A673 (cell line): ENCODE results near the gene RNF10.

Experiments used
- EZH2 ChIP-seq: fragments of 200-600 bp; sonication (generic); IDR thresholded peaks from 2 replicates; pipeline ENCODE4 v1.6.1; 2017; ENCODE audit warnings: borderline replicate concordance, low read depth, mild to moderate bottlenecking, mixed read lengths, antibody characterized with exemption, low read length; ENCODE audit not compliant: poor library complexity, severe bottlenecking
- TF ChIP-seq, protein P1 (sequence below): fragments of 300-800, 200-600 bp; sonication (generic); conservative IDR thresholded peaks from 2 replicates; pipeline ENCODE4 v1.5.1; 2017; ENCODE audit warnings: low read depth, mild to moderate bottlenecking, antibody characterized with exemption, low read length, moderate library complexity, mixed read lengths

GRCh38 chr12:120495186-120495730 lies 38.9 kb upstream of the RNF10 start:
- TF ChIP-seq EZH2: no peak
- TF ChIP-seq, protein P1, sequence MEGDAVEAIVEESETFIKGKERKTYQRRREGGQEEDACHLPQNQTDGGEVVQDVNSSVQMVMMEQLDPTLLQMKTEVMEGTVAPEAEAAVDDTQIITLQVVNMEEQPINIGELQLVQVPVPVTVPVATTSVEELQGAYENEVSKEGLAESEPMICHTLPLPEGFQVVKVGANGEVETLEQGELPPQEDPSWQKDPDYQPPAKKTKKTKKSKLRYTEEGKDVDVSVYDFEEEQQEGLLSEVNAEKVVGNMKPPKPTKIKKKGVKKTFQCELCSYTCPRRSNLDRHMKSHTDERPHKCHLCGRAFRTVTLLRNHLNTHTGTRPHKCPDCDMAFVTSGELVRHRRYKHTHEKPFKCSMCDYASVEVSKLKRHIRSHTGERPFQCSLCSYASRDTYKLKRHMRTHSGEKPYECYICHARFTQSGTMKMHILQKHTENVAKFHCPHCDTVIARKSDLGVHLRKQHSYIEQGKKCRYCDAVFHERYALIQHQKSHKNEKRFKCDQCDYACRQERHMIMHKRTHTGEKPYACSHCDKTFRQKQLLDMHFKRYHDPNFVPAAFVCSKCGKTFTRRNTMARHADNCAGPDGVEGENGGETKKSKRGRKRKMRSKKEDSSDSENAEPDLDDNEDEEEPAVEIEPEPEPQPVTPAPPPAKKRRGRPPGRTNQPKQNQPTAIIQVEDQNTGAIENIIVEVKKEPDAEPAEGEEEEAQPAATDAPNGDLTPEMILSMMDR: no peak
